DND-41 (cell line): ENCODE measurements around the gene LY6G5C.

Experiments
- ATAC-seq: fragments of 200-7000 bp; cut with Tn5 transposase; 3 replicates; pipeline ENCODE4 v1.9.1; 2021; ENCODE audit warnings: low read depth; ENCODE audit not compliant: insufficient read depth
- DNase-seq: peaks from one replicate; pipeline ENCODE4 v3.0.0-alpha.2; 2020
- H2AFZ ChIP-seq: 2 replicates; pipeline ENCODE4 v1.6.0; 2012; ENCODE audit warnings: low read depth, low read length
- H3K27ac ChIP-seq: 2 replicates; pipeline ENCODE4 v1.5.1; 2012; ENCODE audit warnings: low read length, inconsistent platforms
- H3K27me3 ChIP-seq: fragments of 200-600 bp; sonication (generic); 2 replicates; pipeline ENCODE4 v1.6.0; 2012; ENCODE audit warnings: low read length, mild to moderate bottlenecking, inconsistent platforms; ENCODE audit not compliant: insufficient read depth, poor library complexity
- H3K36me3 ChIP-seq: 2 replicates; pipeline ENCODE4 v1.5.1; 2012; ENCODE audit warnings: low read length, inconsistent platforms; ENCODE audit not compliant: insufficient read depth
- H3K4me1 ChIP-seq: 2 replicates; pipeline ENCODE4 v1.5.1; 2012; ENCODE audit warnings: mild to moderate bottlenecking, low read length; ENCODE audit not compliant: insufficient read depth
- H3K4me2 ChIP-seq: 2 replicates; pipeline ENCODE4 v1.6.0; 2012; ENCODE audit warnings: mild to moderate bottlenecking, moderate library complexity, low read length, inconsistent platforms; ENCODE audit not compliant: insufficient read depth
- H3K4me3 ChIP-seq, 2 experiments: fragments of 200-600 bp in 1 of 2; shearing (Covaris generic) in 1 of 2; 2 replicates each; pipeline ENCODE4 v1.5.1; 2012 to 2016; ENCODE audit warnings: inconsistent platforms in 2 of 2, low read length in 2 of 2, mild to moderate bottlenecking in 2 of 2, low read depth in 1 of 2, moderate library complexity in 1 of 2
- H3K79me2 ChIP-seq: 2 replicates; pipeline ENCODE4 v1.6.0; 2012; ENCODE audit warnings: low read length, inconsistent platforms; ENCODE audit not compliant: insufficient read depth
- H3K9ac ChIP-seq: 2 replicates; pipeline ENCODE4 v1.6.0; 2012; ENCODE audit warnings: low read depth, mild to moderate bottlenecking, inconsistent platforms, low read length, moderate library complexity
- H3K9me3 ChIP-seq: 2 replicates; pipeline ENCODE4 v1.5.1; 2012; ENCODE audit warnings: low read length, moderate library complexity, mild to moderate bottlenecking, inconsistent platforms; ENCODE audit not compliant: insufficient read depth, severe bottlenecking
- H4K20me1 ChIP-seq: 2 replicates; pipeline ENCODE4 v1.6.0; 2012; ENCODE audit warnings: low read length; ENCODE audit not compliant: insufficient read depth
- EZH2 ChIP-seq: IDR thresholded peaks from 3 replicates; pipeline ENCODE4 v1.6.1; 2012; ENCODE audit warnings: borderline replicate concordance, low read depth, mild to moderate bottlenecking, moderate library complexity, low read length, inconsistent platforms; ENCODE audit not compliant: severe bottlenecking
- TF ChIP-seq, protein P1 (sequence below): IDR thresholded peaks from 2 replicates; pipeline ENCODE4 v1.5.1; 2012; ENCODE audit warnings: borderline replicate concordance, low read length, moderate library complexity, mild to moderate bottlenecking; ENCODE audit not compliant: poor library complexity, severe bottlenecking; ENCODE audit errors: extremely low read depth

Gene LY6G5C

DNA sequence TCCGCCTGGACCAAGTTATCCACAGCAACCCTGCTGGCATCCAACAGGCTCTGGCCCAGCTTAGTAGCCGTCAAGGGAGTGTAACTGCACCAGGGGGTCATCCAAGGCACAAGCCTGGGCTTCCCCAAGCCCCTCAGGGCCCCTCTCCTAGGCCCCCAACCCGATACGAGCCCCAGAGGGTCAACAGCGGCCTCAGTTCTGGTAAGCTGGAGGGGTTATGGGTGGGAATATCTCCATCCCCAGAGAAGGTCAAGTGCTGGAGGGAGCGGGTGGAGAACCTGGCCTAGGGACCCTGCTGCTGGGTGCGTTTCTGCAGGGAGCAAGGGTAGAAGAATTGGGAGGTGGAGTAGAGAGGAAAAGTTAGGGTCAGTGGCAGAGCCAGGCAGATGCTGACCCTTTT is 47.4 kb downstream of the LY6G5C start:
- Histone ChIP-seq H3K9me3 (no peaks in the 10 kb centered on the region), H3K27me3 (no peaks in the 10 kb centered on the region), H3K9ac (no peak overlapping the region), H2AFZ (no peak overlapping the region), H3K4me2 (no peak overlapping the region), H4K20me1 (peaks cover 67% of the 10 kb centered on the region), H3K36me3 (peaks cover 97% of the 10 kb centered on the region), H3K4me1 (no peaks in the 10 kb centered on the region), H3K4me3 (no peak overlapping the region), H3K27ac (no peak overlapping the region), H3K79me2 (peaks cover 23% of the 10 kb centered on the region)
- DNase-seq (no peak), ATAC-seq (no peak)
- TF ChIP-seq EZH2, result no peak
- TF ChIP-seq, protein P1, sequence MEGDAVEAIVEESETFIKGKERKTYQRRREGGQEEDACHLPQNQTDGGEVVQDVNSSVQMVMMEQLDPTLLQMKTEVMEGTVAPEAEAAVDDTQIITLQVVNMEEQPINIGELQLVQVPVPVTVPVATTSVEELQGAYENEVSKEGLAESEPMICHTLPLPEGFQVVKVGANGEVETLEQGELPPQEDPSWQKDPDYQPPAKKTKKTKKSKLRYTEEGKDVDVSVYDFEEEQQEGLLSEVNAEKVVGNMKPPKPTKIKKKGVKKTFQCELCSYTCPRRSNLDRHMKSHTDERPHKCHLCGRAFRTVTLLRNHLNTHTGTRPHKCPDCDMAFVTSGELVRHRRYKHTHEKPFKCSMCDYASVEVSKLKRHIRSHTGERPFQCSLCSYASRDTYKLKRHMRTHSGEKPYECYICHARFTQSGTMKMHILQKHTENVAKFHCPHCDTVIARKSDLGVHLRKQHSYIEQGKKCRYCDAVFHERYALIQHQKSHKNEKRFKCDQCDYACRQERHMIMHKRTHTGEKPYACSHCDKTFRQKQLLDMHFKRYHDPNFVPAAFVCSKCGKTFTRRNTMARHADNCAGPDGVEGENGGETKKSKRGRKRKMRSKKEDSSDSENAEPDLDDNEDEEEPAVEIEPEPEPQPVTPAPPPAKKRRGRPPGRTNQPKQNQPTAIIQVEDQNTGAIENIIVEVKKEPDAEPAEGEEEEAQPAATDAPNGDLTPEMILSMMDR, result no peak

DNA sequence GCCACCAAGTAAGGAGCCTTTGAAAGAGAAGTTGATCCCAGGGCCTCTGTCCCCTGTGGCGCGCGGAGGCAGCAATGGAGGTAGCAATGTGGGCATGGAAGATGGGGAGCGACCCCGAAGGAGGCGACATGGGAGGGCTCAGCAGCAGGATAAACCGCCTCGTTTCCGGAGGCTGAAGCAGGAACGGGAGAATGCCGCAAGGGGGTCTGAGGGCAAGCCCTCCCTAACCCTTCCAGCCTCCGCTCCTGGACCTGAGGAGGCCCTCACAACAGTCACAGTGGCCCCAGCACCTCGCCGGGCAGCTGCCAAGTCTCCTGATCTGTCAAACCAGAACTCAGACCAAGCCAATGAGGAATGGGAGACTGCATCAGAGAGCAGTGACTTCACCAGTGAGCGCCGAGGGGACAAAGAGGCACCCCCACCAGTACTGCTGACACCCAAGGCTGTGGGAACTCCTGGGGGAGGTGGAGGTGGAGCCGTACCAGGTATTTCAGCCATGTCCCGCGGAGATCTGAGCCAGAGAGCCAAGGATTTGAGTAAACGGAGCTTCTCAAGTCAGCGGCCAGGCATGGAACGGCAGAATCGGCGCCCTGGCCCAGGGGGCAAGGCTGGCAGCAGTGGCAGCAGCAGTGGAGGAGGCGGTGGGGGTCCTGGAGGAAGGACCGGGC is 48.5 kb downstream of the LY6G5C start:
- H3K4me1 ChIP-seq, result 0 out of 2 replicates have a peak, but pooled peaks cover 3% of the 10 kb centered on the region
- no peaks in the 10 kb centered on the region for H3K9me3 ChIP-seq
- H3K4me3 ChIP-seq, result no peak overlapping the region
- TF ChIP-seq, protein P1, result no peak
- no peak for TF ChIP-seq EZH2
- no peaks in the 10 kb centered on the region for H3K27me3 ChIP-seq
- no peak overlapping the region for H2AFZ ChIP-seq
- H4K20me1 ChIP-seq, result peaks cover 77% of the 10 kb centered on the region
- DNase-seq (no peak), ATAC-seq (0 out of 3 replicates have a peak, but pooled peaks have one; percentile 4)
- H3K36me3 ChIP-seq, result peaks cover 99% of the 10 kb centered on the region
- no peak overlapping the region for H3K4me2 ChIP-seq
- H3K27ac ChIP-seq, result peak overlapping the region; percentile 6; the same call in 1 of the 2 replicates
- peak overlapping the region; percentile 8; the same call in 1 of the 2 replicates for H3K9ac ChIP-seq
- peaks cover 33% of the 10 kb centered on the region for H3K79me2 ChIP-seq

DNA sequence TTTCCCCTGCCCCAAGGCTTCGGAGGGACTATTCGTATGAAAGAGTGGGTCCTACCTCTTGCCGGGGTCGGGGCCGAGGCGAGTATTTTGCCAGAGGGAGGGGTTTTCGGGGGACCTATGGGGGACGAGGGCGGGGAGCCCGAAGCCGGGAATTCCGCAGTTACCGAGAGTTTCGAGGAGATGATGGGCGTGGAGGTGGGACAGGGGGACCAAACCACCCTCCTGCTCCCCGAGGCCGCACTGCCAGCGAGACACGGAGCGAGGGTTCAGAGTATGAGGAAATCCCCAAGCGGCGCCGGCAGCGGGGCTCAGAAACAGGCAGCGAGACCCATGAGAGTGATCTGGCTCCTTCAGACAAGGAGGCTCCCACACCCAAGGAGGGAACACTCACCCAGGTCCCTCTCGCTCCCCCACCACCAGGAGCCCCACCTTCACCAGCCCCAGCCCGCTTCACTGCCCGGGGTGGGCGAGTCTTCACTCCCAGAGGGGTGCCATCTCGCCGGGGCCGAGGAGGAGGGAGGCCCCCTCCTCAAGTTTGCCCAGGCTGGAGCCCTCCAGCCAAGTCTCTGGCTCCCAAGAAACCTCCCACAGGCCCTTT is 49.1 kb downstream of the LY6G5C start:
- H3K79me2 ChIP-seq, result peaks cover 40% of the 10 kb centered on the region
- no peak overlapping the region for H3K27ac ChIP-seq
- no peak overlapping the region for H3K4me2 ChIP-seq
- no peaks in the 10 kb centered on the region for H3K27me3 ChIP-seq
- DNase-seq (no peak), ATAC-seq (peak; percentile 8; the same call in 1 of the 3 replicates)
- peaks cover 76% of the 10 kb centered on the region for H4K20me1 ChIP-seq
- H3K9me3 ChIP-seq, result no peaks in the 10 kb centered on the region
- 0 out of 2 replicates have a peak, but pooled peaks cover 4% of the 10 kb centered on the region for H3K4me1 ChIP-seq
- peaks cover 100% of the 10 kb centered on the region for H3K36me3 ChIP-seq
- no peak for TF ChIP-seq EZH2
- TF ChIP-seq, protein P1, result no peak
- no peak overlapping the region for H3K9ac ChIP-seq
- H2AFZ ChIP-seq, result no peak overlapping the region
- no peak overlapping the region for H3K4me3 ChIP-seq
